Tibial nerve (tissue), 4 donors: ENCODE measurements around the gene MBD3L5.
"Not testable (repeated sequence)": the region's sequence is repeated elsewhere in the genome, so short reads cannot be mapped to it uniquely, and the experiment has no call there.

Experiments used
- CTCF ChIP-seq, 5 experiments: fragments of 200-600 bp in 3 of 5; fragments of 450-650 bp in 2 of 5; sonication (generic) in 3 of 5; IDR thresholded peaks; one replicate each; pipeline ENCODE4 v1.5.1; 2016 to 2019; ENCODE audit warnings: antibody characterized with exemption in 5 of 5, mild to moderate bottlenecking in 3 of 5, moderate library complexity in 2 of 5
- EP300 ChIP-seq, 2 donors: sonication (generic); formaldehyde crosslinking; IDR thresholded peaks; one replicate each; pipeline ENCODE4 v1.6.1; 2017; ENCODE audit warnings: antibody characterized with exemption in 2 of 2, mild to moderate bottlenecking in 1 of 2
- POLR2A ChIP-seq, 2 donors: fragments of 450-650 bp; IDR thresholded peaks; one replicate each; pipeline ENCODE4 v1.6.1; 2017; ENCODE audit warnings: antibody characterized with exemption in 2 of 2, mild to moderate bottlenecking in 2 of 2, moderate library complexity in 2 of 2

- not testable (repeated sequence) for TF ChIP-seq POLR2A, CTCF, EP300 (IDR thresholded peaks at IDR 0.05)
These were observed 9.0 kb upstream of the MBD3L5 start, which contains the start of gene MBD3L2B for GRCh38 chr19:7021331-7021730.
